ENCODE results near the gene ZNF778.
"Not testable (repeated sequence)": the region's sequence is repeated elsewhere in the genome, so short reads cannot be mapped to it uniquely, and the experiment has no call there.

ZNF778 gene

DNA sequence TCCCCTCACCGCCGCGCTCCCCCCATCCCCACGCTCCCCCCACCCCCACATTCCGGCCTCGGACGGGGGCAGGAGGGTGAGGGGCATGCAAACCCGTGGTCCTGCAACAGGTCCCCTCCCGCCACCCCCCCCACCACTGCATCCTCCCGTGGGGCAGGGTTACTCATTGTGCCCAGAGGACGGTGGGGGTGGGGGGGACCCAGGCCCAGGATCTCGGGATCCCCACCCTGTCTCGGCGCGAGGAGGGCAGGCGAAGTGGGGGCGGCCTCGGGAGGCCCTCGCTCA lies 25.7 kb upstream of the ZNF778 start:
- Histone ChIP-seq H3K36me3 (ENCODE audit: insufficient read depth, low read depth, low read length) (no peaks in the 10 kb centered on the region), H3K9me3 (ENCODE audit: insufficient read depth, low read depth, low read length) (no peaks in the 10 kb centered on the region), H3K27me3 (ENCODE audit: insufficient read depth, low read length) (peaks cover 34% of the 10 kb centered on the region), H3K27ac (ENCODE audit: low read length) (no peak overlapping the region), H3K4me3 (ENCODE audit: low read length) (peak overlapping the region; percentile 59; the same call in 1 of the 2 replicates), H3K9ac (ENCODE audit: low read depth, low read length) (no peak overlapping the region), H3K4me1 (ENCODE audit: insufficient read depth, low read length) (no peaks in the 10 kb centered on the region)

DNA sequence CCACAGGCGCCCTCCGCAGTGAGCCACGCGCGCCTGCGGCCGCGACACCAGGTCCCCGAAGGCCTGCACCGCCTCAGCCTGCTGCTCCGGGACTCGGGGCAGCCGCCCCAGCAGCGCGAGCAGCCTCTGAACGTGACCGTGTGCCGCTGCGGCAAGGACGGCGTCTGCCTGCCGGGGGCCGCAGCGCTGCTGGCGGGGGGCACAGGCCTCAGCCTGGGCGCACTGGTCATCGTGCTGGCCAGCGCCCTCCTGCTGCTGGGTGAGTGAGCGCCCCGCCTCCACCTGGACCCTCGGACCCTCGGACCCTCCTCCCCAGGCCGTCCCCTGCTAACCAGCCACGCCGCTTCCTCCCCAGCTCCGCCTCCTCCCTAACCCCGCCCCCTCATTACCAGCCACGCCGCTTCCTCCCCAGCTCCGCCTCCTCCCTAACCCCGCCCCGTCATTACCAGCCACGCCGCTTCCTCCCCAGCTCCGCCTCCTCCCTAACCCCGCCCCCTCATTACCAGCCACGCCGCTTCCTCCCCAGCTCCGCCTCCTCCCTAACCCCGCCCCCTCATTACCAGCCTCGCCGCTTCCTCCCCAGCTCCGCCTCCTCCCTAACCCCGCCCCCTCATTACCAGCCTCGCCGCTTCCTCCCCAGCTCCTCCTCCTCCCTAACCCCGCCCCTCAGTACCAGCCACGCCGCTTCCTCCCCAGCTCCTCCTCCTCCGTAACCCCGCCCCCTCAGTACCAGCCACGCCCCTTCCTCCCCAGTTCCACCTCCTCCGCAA lies 25.1 kb upstream of the ZNF778 start:
- not testable (repeated sequence) for H3K27ac ChIP-seq (ENCODE audit: low read length); H3K36me3 ChIP-seq (ENCODE audit: insufficient read depth, low read depth, low read length); H3K9ac ChIP-seq (ENCODE audit: low read depth, low read length); H3K4me1 ChIP-seq (ENCODE audit: insufficient read depth, low read length); H3K9me3 ChIP-seq (ENCODE audit: insufficient read depth, low read depth, low read length)
- Histone ChIP-seq H3K27me3 (ENCODE audit: insufficient read depth, low read length) (peaks cover 34% of the 10 kb centered on the region), H3K4me3 (ENCODE audit: low read length) (peak overlapping the region; percentile 59; the same call in 1 of the 2 replicates)

DNA sequence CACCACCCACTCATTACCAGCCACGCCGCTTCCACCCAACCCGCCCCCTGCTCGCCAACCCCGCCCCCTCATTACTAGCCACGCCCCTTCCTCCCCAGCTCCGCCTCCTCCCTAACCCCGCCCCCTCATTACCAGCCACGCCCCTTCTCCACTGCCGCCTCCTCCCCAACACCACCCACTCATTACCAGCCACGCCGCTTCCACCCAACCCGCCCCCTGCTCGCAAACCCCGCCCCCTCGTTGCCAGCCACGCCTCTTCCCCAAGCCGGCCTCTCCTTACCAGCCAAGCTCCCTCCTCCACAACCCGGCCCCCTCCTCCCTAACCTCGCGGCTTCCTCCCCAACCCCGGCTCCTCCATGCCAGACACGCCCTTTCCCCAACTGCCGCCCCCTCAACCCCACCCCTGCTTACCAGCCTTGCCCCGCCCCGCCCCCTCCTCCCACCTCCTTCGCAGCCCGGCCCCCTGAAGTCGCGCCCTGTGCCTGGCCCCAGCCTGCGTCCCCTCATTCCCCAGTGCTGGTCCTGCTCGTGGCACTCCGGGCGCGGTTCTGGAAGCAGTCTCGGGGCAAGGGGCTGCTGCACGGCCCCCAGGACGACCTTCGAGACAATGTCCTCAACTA lies 24.4 kb upstream of the ZNF778 start:
- Histone ChIP-seq H3K9ac (ENCODE audit: low read depth, low read length) (no peak overlapping the region), H3K27ac (ENCODE audit: low read length) (no peak overlapping the region), H3K4me3 (ENCODE audit: low read length) (peak overlapping the region; percentile 26; the same call in 1 of the 2 replicates), H3K27me3 (ENCODE audit: insufficient read depth, low read length) (peaks cover 34% of the 10 kb centered on the region), H3K9me3 (ENCODE audit: insufficient read depth, low read depth, low read length) (no peaks in the 10 kb centered on the region), H3K4me1 (ENCODE audit: insufficient read depth, low read length) (no peaks in the 10 kb centered on the region), H3K36me3 (ENCODE audit: insufficient read depth, low read depth, low read length) (no peaks in the 10 kb centered on the region)

DNA sequence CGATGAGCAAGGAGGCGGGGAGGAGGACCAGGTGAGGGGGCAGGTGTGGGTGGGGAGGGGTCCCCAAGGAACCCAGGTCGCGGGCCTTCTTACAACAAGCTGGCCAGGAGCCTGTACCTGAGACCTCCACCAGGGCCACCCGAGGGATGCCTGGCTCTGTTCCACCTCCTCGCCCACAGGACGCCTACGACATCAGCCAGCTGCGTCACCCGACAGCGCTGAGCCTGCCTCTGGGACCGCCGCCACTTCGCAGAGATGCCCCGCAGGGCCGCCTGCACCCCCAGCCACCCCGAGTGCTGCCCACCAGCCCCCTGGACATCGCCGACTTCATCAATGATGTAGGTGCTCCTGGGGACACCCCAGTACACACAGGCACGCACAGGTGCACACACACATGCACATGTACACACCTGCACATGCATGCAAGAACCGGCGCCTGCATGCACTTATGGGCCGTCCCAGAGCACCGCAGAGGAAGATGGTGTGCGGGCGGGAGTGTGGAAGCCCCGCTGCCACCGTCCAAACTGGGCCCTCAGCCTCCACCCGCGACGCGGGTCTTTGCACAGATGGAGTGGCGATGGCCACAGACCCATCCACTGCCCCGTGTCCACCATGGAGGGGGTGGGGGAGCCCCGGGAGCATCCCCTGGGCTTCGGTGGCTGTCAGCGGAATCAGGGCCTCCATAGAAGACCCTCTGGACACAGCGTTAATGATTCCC lies 23.8 kb upstream of the ZNF778 start:
- H3K4me1 ChIP-seq (ENCODE audit: insufficient read depth, low read length): no peaks in the 10 kb centered on the region
- no peak overlapping the region for H3K27ac ChIP-seq (ENCODE audit: low read length)
- H3K36me3 ChIP-seq (ENCODE audit: insufficient read depth, low read depth, low read length): no peaks in the 10 kb centered on the region
- peaks cover 34% of the 10 kb centered on the region for H3K27me3 ChIP-seq (ENCODE audit: insufficient read depth, low read length)
- H3K9me3 ChIP-seq (ENCODE audit: insufficient read depth, low read depth, low read length): no peaks in the 10 kb centered on the region
- peak overlapping the region; percentile 26; the same call in 1 of the 2 replicates for H3K4me3 ChIP-seq (ENCODE audit: low read length)
- no peak overlapping the region for H3K9ac ChIP-seq (ENCODE audit: low read depth, low read length)

DNA sequence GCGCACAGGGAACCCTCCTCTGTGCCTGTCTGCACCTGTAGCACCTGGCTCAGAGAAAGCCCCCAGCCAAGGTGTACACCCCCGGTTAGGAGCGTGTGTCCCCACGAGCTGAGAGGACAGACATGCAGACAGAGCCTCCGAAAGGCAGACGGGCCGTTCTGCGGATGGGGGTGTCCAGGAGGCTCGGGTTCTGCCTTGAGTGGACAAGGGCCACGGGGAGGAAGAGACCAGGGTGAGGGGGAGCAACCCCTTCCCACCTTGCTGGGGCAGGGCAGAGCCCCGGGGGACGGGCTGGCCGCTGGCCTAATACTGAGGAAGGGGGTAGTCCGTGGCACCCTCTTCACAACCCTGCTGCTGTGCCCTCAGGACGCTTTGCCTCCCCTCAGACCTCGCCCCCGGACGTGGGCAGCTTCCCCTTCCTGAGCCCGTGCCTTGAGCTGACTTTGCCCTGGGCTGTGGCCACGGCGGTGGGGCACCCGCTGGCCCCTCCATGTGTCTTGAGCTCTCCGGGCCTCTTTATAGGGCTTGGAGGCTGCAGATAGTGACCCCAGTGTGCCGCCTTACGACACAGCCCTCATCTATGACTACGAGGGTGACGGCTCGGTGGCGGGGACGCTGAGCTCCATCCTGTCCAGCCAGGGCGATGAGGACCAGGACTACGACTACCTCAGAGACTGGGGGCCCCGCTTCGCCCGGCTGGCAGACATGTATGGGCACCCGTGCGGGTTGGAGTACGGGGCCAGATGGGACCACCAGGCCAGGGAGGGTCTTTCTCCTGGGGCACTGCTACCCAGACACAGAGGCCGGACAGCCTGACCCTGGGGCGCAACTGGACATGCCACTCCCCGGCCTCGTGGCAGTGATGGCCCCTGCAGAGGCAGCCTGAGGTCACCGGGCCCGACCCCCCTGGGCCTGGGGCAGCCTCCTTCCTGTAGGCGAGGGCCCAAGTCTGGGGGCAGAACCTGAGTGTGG lies 22.9 kb upstream of the ZNF778 start:
- H3K4me1 ChIP-seq (ENCODE audit: insufficient read depth, low read length): no peaks in the 10 kb centered on the region
- H3K27me3 ChIP-seq (ENCODE audit: insufficient read depth, low read length): peaks cover 34% of the 10 kb centered on the region
- H3K27ac ChIP-seq (ENCODE audit: low read length): no peak overlapping the region
- no peak overlapping the region for H3K4me3 ChIP-seq (ENCODE audit: low read length)
- no peaks in the 10 kb centered on the region for H3K36me3 ChIP-seq (ENCODE audit: insufficient read depth, low read depth, low read length)
- no peaks in the 10 kb centered on the region for H3K9me3 ChIP-seq (ENCODE audit: insufficient read depth, low read depth, low read length)
- H3K9ac ChIP-seq (ENCODE audit: low read depth, low read length): no peak overlapping the region

DNA sequence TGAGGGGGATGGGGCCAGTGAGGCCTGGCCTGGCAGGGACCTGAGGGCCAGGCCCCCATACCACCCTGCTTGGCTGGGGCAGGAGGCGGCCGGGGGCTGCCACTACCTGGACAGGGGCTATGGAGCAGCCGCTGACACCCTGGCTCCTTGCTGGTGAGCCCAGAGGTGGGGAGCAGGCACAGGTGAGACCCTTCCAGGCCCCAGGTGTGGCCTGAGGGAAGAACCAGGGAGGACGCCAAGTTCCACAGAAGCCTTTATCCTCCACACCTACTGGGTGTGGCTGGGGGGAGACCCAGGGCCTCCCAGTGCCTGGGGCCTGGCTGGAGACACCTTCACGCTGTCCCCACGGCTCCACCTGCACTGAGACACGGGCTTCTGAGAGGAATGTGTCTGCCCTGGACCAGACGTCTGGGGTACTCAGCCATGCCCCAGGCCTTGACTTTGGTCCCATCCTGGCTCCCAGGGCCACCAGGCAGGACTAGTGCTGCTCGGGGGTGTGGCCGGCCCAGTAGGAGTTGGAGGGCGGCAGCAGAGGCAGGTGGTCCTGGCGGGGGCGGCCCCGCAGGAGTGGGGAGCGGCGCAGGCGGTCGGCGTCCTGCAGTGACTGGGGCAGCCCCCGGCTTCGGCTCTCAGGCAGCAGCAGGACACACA lies 21.9 kb upstream of the ZNF778 start:
- no peaks in the 10 kb centered on the region for H3K9me3 ChIP-seq (ENCODE audit: insufficient read depth, low read depth, low read length)
- no peak overlapping the region for H3K9ac ChIP-seq (ENCODE audit: low read depth, low read length)
- peaks cover 36% of the 10 kb centered on the region for H3K27me3 ChIP-seq (ENCODE audit: insufficient read depth, low read length)
- H3K27ac ChIP-seq (ENCODE audit: low read length): no peak overlapping the region
- no peak overlapping the region for H3K4me3 ChIP-seq (ENCODE audit: low read length)
- no peaks in the 10 kb centered on the region for H3K36me3 ChIP-seq (ENCODE audit: insufficient read depth, low read depth, low read length)
- no peaks in the 10 kb centered on the region for H3K4me1 ChIP-seq (ENCODE audit: insufficient read depth, low read length)

DNA sequence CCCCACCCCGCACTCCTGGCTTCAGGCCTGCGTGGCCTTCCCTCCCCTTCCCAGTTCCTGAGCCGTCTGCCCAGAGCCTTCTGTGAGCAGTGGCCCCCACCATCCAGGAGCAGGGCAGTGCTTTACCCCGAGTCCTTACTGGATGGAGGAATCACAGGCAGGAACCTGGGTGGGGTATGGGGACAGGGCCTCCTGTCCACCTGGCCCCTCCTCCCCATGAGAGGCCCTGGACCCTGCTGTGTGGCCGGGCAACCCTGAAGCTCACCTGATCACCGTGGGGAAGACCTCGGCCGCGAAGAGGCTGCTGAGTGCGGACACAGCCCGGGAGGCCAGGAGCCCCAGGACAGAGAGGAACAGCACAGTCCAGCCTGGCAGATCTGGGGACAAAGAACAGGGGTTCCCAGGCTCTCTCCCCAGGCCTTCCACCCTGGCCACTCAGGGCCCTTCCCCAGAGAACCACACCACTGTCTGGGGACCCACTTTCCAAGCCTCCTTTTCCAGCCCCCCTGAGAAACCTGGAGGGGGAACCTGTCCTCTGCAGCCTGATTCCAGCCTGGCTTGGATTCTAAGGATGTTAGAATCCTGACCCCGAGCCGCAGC lies 20.4 kb upstream of the ZNF778 start:
- Histone ChIP-seq H3K36me3 (ENCODE audit: insufficient read depth, low read depth, low read length) (no peaks in the 10 kb centered on the region), H3K9me3 (ENCODE audit: insufficient read depth, low read depth, low read length) (no peaks in the 10 kb centered on the region), H3K4me3 (ENCODE audit: low read length) (no peak overlapping the region), H3K27me3 (ENCODE audit: insufficient read depth, low read length) (peaks cover 30% of the 10 kb centered on the region), H3K27ac (ENCODE audit: low read length) (no peak overlapping the region), H3K4me1 (ENCODE audit: insufficient read depth, low read length) (no peaks in the 10 kb centered on the region), H3K9ac (ENCODE audit: low read depth, low read length) (no peak overlapping the region)

DNA sequence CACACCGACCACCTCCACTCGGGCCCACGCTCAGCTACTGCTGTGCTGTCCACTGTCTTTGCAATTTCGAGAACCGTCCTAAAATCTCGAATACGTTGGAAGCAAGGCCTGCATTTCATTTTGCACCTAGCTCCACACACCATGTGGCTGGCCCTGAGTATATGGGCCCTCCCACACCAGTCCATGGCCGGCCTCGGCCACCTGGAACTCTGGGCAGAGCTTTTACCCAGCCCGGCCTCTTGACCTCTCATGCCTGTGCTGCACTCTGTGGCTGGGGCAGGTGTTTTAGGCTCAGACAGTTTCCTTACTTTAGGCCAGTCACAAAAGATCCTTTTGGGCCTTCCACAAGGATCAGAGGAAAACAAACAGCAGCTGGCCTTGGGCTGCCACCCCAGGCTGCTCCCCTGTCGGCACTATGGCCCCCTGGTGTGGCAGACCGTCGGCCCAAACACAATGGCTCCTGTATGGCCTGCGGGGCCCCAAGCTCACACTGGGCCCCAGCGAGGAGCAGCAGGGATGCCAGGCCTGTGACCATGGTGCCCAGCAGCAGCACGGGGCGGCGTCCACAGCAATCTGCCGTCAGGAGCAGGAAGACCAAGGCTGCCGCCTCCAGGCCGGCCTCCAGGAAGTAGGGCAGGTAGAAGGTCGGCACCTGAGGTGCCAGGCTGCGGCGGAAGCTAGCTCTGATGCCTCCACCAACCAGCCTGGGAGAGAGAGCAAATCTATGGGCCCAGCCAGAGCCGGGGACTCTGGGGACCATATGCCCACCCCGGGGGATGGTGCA lies 19.7 kb upstream of the ZNF778 start:
- peaks cover 3% of the 10 kb centered on the region for H3K9me3 ChIP-seq (ENCODE audit: insufficient read depth, low read depth, low read length)
- H3K36me3 ChIP-seq (ENCODE audit: insufficient read depth, low read depth, low read length): no peaks in the 10 kb centered on the region
- H3K27ac ChIP-seq (ENCODE audit: low read length): no peak overlapping the region
- H3K4me1 ChIP-seq (ENCODE audit: insufficient read depth, low read length): no peaks in the 10 kb centered on the region
- peaks cover 37% of the 10 kb centered on the region for H3K27me3 ChIP-seq (ENCODE audit: insufficient read depth, low read length)
- H3K4me3 ChIP-seq (ENCODE audit: low read length): no peak overlapping the region
- no peak overlapping the region for H3K9ac ChIP-seq (ENCODE audit: low read depth, low read length)

DNA sequence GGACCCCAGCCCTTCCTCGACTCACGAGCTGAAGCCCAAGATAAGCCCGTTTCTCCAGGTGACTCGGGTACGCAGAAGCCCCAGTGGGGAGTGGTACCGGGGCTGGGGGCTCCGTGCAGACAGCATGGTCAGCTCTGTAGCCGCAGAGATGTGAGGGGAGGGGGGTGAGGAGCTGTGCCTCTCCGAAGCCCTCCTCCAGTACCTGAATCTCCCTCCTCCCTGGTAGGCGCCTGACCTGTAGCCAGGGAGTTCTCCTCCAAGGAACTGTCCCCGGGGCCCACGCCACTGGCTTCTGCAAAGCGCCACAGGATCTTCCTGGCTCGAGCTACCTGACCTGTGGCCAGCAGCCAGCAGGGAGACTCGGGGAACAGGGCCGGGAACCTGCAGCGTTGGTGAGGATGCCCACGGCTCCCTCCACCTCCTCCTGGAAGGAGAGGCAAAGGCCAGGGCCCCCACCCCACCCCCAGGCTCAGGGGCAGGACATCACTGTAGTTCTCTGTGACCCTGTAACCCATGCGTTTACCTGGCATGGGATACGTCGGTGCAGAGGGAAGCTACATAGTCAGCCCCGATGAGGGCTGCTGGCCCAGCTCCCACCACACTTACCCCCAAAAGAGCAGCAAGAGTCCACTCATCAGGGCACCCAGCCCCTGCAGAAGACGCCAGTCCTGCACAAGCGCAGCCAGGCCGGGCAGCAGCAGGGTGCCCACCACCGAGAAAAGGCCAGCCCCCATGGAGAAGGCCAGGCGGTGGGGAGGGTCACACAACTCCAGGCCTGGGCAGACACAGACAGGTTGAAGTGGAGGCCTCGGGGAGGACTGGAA lies 18.9 kb upstream of the ZNF778 start:
- H3K27ac ChIP-seq (ENCODE audit: low read length): no peak overlapping the region
- peaks cover 4% of the 10 kb centered on the region for H3K9me3 ChIP-seq (ENCODE audit: insufficient read depth, low read depth, low read length)
- H3K27me3 ChIP-seq (ENCODE audit: insufficient read depth, low read length): peaks cover 44% of the 10 kb centered on the region
- H3K4me1 ChIP-seq (ENCODE audit: insufficient read depth, low read length): no peaks in the 10 kb centered on the region
- no peak overlapping the region for H3K9ac ChIP-seq (ENCODE audit: low read depth, low read length)
- no peaks in the 10 kb centered on the region for H3K36me3 ChIP-seq (ENCODE audit: insufficient read depth, low read depth, low read length)
- H3K4me3 ChIP-seq (ENCODE audit: low read length): no peak overlapping the region
